LNCAP (cell line): Measurements from ENCODE around the gene HOXD3.

Source experiments
- CTCF ChIP-seq: fragments of 450-650 bp; IDR thresholded peaks from 2 replicates; pipeline ENCODE4 v1.5.1; 2017; ENCODE audit warnings: mild to moderate bottlenecking

Gene HOXD3

DNA sequence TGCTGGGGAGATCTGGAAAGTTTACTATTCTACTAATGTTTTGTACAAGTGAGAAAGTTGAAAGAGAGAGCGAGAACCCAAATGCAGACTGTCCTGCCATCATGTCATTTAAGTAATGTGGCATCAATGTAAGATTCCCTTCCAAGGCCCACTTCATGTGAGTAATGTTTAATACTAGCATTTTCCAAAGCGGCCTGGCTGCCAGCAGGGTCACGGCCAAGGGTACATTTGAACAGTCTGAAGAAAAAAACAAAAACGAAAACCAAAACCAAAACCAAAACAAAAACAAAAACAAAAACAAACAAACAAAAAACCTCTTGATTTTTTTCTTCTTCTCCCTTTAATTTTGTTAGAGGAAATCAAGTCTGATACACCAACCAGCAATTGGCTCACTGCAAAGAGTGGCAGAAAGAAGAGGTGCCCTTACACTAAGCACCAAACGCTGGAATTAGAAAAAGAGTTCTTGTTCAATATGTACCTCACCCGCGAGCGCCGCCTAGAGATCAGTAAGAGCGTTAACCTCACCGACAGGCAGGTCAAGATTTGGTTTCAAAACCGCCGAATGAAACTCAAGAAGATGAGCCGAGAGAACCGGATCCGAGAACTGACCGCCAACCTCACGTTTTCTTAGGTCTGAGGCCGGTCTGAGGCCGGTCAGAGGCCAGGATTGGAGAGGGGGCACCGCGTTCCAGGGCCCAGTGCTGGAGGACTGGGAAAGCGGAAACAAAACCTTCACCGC, 38.3 kb upstream of the HOXD3 start:
- TF ChIP-seq CTCF, result peak; percentile 59

GRCh38 chr2:176120364-176121189, 36.5 kb upstream of the HOXD3 start:
- TF ChIP-seq CTCF, result no peak

DNA sequence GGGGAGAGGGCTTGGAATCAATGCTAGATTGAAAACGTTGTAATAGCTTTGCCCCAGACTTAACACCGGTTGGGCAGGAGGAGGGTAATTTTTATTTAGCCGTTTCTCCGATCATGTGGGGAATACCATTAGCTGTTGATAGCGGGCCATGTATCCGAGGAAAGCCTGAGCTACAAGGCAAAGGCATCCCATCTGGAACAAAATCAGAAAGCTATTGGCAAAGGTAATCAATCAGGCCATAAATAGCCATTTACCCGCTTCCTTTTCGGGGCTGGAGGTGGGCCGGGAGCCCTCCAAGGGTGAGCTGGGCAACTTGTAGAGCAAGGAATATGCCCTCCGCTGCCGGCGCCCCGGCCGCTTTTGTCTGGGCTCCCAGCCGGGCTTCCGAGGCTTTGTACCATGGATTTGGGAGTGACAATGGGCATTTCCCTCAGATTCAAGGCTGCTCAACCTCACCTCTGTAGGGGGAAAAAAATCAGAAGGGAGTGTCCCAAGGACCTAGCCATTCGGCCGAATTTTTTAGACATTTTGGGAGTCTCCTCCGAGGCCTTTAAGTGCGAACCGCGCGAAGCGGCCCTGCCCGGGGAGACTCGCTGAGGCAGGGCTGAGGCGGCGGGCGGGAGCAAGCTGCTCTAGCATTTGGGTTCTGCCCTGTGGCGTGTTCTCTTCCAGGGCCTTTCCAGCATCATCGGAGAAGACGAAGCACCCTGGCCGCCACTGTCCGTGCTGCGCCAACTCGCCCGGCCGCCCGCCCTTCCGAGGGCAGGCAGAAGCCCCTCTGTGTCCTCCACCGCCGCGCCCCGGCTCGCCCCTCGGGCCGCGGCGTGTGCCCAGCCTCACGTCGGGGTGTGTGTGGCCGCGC, 35.7 kb upstream of the HOXD3 start:
- no peak for TF ChIP-seq CTCF

DNA sequence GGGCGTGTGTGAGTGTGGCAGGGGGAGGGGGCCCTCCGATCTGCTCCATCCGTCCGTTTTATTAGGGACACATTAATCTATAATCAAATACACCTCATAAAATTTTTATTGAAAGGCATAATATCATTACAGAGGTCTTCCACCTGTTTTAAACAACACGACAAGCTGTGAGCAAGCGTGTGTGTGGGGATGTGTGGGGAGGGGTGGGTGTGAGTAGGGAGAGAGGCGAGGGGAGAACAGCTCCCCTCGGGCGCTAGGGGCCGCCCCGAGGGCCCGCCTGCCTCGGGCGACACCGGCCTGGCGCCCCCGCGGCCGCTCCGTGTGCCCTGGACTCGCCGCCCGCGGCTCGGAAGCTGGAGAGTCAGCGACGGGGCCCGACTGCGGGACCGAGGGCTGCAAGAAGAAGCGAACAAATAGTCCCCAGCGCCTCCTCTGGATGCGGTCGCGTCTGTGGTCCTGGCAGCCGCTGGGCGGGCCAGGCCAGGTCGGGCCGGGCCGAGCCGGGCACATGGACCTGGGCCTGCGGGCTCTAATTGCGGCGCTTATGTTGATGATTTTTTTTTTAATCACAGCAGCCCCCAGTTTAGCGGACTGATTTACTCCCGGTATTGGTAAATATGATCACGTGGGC, 34.9 kb upstream of the HOXD3 start:
- TF ChIP-seq CTCF, result no peak

- no peak for TF ChIP-seq CTCF
Observed at GRCh38 chr2:176122683-176123410, 34.3 kb upstream of the HOXD3 start, which contains the start of gene HOXD9. TSS of gene HOXD9 (plus strand) at chr2:176122719. CDS start at chr2:176122769, 50 bp downstream.

- TF ChIP-seq CTCF, result no peak
Observed at GRCh38 chr2:176123411-176124109, 33.5 kb upstream of the HOXD3 start.
